SK-N-SH treated with all-trans-retinoic acid at 6 μM for 48 hours (cell line): ENCODE measurements around the gene SLC12A7.

Source experiments
- POU6F1 ChIP-seq: fragments of 250-450 bp; sonication (Bioruptor Pico); IDR thresholded peaks from 2 replicates; pipeline ENCODE4 v1.8.0; 2021; ENCODE audit warnings: low read depth, mild to moderate bottlenecking, moderate library complexity, borderline replicate concordance
- TOX ChIP-seq: fragments of 250-450 bp; sonication (Bioruptor Pico); IDR thresholded peaks from 2 replicates; pipeline ENCODE4 v1.8.0; 2021; ENCODE audit warnings: mild to moderate bottlenecking, moderate library complexity, borderline replicate concordance

- TF ChIP-seq TOX (CRISPR knock-in tag) (no peak), POU6F1 (CRISPR knock-in tag) (no peak)
These were observed 79.9 kb downstream of the SLC12A7 start for GRCh38 chr5:1032011-1032410.
